T-helper 2 cell treated with Interferon-gamma antibody and Interleukin-4, amounts not matched to agents 100 ng/mL and 5 ng/mL, for 36 hours (primary cell): ENCODE measurements around the gene ALDH16A1. TPM values are rescaled to one million over a fixed set of nuclear protein-coding genes. Genes with fewer than 3 reads are reported as not detected.

Experiments used
- intact Hi-C: fragments of 100-400 bp; cut with micrococcal nuclease; formaldehyde crosslinking; loops from one replicate; pipeline ENCODE4 v1.15.1; 2023
- total RNA-seq: library from RNA; stranded (reverse); gene quantifications from 2 replicates; pipeline ENCODE4 v1.2.3, GENCODE V29; 2022

Gene ALDH16A1
- total RNA-seq, 1 donor from 2014 or later = 47.5 TPM

DNA sequence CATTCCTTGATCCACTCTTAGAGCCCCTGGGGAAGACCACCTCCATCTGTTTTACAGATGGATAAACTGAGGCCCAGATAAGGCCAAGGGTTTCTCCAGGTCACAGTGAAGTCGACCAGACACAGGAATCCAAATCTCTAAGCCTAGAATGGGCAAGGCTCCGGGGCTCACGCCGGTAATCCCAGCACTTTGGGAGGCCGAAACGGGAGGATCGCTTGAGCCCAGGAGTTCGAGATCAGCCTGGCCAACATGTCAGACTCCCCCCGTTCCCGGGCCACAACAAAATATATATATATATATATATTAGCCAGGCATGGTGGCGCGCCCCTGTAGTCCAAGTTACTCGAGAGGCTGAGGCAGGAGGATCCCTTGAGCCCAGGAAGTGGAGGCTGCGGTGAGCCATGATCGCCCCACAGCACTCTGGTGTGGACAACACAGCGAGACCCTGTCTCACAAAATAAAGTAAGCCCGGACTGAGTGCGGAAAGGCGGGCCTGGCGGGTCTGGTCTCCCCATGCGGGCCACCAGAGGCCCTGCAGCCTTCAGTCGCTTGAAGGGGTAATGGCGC, 33.8 kb downstream of the ALDH16A1 start:
- intact Hi-C loops = loop anchor here (1.0 kb wide), 3 partner anchors 10 to 33 kb away; partner anchors contain the start of genes ALDH16A1, FLT3LG and RPS11

DNA sequence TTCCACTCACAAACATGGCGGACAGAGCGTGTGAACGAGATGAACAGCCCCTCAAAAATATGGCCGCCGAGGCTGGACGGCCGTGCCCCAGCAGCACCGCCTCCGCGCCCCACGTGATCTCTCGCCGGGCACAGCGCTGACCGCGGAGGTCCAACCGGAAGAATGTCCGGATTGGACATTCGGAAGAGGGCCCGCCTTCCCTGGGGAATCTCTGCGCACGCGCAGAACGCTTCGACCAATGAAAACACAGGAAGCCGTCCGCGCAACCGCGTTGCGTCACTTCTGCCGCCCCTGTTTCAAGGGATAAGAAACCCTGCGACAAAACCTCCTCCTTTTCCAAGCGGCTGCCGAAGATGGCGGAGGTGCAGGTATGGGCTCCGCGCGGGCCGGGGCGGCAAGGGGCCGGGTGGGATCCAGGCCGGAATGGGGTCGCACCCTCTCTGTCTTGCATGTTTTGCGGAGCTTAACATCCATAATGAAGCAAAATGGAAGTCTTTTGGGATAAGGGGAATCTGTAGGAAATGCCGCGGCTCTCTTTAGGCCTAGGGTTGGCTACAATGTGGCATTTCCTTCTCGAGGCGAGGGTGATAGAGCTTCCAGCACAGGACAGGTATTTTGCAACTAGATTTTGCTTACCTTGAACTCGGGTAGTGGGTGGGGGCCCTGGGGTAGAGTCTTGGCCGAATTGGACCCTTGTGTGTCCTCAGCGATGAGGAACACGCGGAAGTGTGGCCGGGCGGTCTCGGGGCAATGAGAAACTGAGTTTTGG, 34.4 kb downstream of the ALDH16A1 start, which contains the start of gene RPL13A:
Gene RPL13A (plus strand): TSS at position 332 of the 769 bp plus-strand sequence. CDS start 22 bp downstream, at position 354.
- intact Hi-C loops = loop anchor here (1.0 kb wide), 3 partner anchors 9 to 34 kb away; partner anchors contain the start of genes ALDH16A1, FLT3LG and RPS11

DNA sequence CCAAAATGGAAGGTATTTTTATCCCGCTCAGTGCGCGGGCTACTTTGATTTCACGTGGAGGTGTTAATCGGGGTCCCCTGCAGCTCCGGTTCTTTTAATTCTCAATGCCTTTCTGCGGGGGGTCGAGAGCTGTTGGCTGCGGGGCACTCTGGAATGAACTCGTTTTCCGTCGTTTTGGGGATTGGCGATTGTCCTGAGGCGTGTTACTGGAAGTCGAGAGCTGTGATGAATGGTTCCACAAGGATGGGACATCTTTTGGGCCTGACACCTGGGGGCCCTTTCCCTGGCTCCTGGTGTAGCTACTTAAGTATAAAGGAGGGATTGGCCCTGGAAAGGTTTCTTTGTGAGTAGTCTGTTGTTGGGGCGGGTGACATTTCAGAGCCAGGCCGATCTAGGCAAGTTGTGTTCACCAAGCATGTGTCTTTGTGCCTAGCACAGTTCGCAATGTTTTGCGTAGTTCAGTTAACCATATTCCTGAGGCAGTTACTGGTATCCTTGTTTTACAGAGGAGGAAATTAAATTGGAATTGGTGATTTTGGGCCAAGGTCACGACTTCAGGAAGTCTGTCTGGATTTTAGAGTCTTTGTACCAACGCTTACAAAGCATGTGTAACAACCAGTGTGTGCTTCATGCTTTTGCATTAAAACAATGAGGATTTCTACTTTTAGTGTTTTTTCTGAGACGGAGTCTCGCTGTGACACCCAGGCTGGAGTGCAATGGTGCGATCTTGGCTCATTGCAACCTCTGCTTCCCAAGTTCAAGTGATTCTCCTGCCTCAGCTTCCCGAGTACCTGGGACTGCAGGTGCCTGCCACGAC, 35.2 kb downstream of the ALDH16A1 start:
- intact Hi-C loops = no loop called here

GRCh38 chr19:49488863-49489537, 36.0 kb downstream of the ALDH16A1 start:
- intact Hi-C loops = no loop called here

DNA sequence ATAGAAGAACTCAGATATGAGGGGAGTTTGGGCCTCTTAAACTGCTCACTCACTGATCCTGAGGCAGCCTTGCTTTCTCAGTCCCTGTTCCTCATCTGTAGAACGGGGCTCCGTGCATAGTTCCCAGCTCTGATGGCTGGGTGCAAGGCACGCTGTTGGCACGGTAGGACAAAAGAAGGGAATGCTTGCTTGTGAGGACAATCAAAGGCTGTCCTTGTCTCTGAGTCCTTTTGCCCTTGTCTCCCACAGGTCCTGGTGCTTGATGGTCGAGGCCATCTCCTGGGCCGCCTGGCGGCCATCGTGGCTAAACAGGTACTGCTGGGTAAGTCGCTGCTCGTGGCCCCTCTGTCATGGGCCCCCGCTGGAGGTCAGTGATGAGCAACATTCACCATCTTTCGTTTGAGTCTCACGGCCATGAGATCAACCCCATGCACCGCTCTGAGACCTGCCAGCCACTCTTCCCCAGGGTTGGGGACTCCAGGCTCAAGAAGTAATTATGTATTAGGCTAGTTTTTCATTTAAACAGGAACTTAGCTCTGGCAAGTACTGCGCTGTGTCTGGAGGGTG, 36.7 kb downstream of the ALDH16A1 start:
- intact Hi-C loops = no loop called here

- intact Hi-C loops = no loop called here
Measured at GRCh38 chr19:49490287-49491029, 37.4 kb downstream of the ALDH16A1 start.

- intact Hi-C loops = no loop called here
Measured at GRCh38 chr19:49491030-49491803, 38.2 kb downstream of the ALDH16A1 start.

- intact Hi-C loops = no loop called here
Measured at GRCh38 chr19:49491804-49492572, 39.0 kb downstream of the ALDH16A1 start.

GRCh38 chr19:49492573-49493405, 39.8 kb downstream of the ALDH16A1 start:
- intact Hi-C loops = no loop called here

DNA sequence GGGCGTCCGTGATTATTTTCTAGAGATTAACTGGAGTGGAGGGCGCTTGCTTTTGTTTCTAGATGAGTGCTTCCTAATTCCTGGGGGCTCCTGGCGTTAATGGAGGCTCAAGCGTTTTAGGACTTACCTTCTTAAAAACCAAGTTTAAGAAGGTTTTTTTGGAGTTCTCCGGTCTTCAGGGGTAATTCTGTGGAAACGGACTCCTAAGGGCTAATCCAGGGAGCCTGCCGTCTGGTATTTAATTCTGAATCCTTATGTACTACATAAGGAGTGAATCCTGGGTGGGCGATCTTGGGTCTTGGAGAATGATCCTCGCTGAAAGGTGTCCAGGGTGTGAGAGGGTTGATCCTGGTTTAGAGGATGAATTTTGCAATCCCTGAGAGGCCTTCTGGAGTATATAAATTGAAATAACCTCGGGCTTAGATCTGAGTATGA, 43.6 kb downstream of the ALDH16A1 start:
- intact Hi-C loops = loop anchor here (1.0 to 2.0 kb wide), 5 partner anchors 9 to 380 kb away; partner anchors contain the start of genes AKT1S1, ALDH16A1, MED25 and PRMT1

GRCh38 chr19:49497047-49497788, 44.2 kb downstream of the ALDH16A1 start:
- intact Hi-C loops = loop anchor here (2.0 kb wide), 2 partner anchors 180 to 380 kb away; partner anchors contain the start of genes AKT1S1, PRMT1 and TBC1D17

GRCh38 chr19:49497789-49498103, 44.7 kb downstream of the ALDH16A1 start:
- intact Hi-C loops = loop anchor here (2.0 kb wide), 2 partner anchors 179 to 379 kb away; partner anchors contain the start of genes AKT1S1, PRMT1 and TBC1D17

- intact Hi-C loops = no loop called here
Measured at GRCh38 chr19:49498475-49498874, 45.5 kb downstream of the ALDH16A1 start.

DNA sequence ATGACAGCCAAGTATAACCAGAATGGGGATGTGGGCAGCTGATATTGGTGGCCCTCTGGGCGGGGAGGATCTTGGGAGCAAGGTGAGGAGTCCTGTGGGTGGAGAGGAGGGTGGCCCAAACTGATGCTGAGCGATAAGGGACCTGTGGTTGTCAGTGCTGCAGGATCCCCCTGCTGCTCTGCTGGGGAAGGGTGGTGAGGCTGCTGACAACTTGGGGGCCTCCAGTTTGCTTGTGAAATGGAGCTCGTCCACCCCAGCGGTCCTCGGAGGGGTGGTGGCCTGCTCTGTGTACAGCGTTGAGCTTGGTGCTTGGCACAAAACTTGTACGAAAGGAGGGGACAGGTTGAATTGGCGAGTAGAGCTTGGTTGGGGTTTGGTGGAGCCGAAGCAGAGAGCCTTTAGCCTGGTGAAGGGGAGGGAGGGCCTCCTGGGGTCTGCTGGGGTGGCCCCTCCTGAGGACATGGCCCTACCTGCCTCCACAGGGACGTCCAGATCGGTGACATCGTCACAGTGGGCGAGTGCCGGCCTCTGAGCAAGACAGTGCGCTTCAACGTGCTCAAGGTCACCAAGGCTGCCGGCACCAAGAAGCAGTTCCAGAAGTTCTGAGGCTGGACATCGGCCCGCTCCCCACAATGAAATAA, 46.1 kb downstream of the ALDH16A1 start:
- intact Hi-C loops = no loop called here

DNA sequence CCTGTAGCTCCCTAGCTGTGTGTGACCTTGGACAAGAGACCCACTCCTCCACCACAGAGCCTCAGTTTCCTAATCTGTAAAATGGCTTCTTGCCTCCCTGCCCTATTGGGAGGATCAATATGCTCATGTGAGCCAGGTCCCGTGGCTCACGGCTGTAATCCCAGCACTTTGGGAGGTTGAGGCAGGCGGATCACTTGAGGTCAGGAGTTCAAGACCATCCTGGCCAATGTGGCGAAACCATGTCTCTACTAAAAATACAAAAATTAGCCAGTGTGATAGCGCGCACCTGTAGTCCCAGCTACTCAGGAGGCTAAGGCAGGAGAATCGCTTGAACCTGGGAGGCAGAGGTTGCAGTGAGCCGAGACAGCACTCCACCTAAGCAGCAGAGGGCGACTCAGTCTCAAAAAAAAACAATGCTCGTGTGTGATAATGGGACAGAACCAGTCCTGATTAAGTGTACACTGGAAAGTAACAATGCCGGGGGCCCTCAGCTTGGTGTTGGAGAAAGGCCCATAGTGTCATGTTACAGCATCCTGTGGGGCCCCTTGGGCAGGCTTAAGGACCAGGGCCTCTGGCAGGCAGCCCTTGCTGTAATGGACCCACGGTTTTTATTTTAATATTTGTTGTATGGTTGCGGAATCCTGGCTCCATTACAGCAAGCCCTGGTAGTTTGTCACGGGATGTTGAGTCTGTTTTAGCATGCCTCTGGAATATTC, 50.0 kb downstream of the ALDH16A1 start:
- intact Hi-C loops = no loop called here

- intact Hi-C loops = no loop called here
Measured at GRCh38 chr19:49503582-49503962, 50.5 kb downstream of the ALDH16A1 start.
